HepG2 (cell line): ENCODE results near the gene ARFGAP3. TPM values are rescaled to one million over a fixed set of nuclear protein-coding genes. Genes with fewer than 3 reads are reported as not detected.

Source experiments
- ATAC-seq: fragments of 200-7000 bp; cut with Tn5 transposase; 3 replicates; pipeline ENCODE4 v1.9.1; 2020; ENCODE audit warnings: mild to moderate bottlenecking, moderate library complexity
- BruUV-seq: library from RNA; stranded (reverse); fragments of 400-500 nt; replicated peaks from 2 replicates; lab custom pipeline; 2021; lab: Mats Ljungman, UMichigan
- CTCF ChIA-PET: fragments of 300-600 bp; formaldehyde crosslinking; extraction: SDS; loops from one replicate; lab custom pipeline; 2021; ENCODE audit warnings: low total read pairs, inconsistent platforms, low intra/inter-chr PET ratio; lab: Yijun Ruan, JAX
- POLR2A ChIA-PET: fragments of 350-600 bp; sonication (Branson Sonifier 250); formaldehyde crosslinking; loops from one replicate; lab custom pipeline; 2020; ENCODE audit warnings: antibody characterized with exemption, inconsistent platforms; lab: Yijun Ruan, JAX
- DNase-seq: peaks from one replicate; pipeline ENCODE4 v3.0.0-alpha.2; 2015; ENCODE audit warnings: low spot score
- FAIRE-seq: peaks from 3 replicates; lab custom pipeline; 2011; peaks lifted over from hg19 to GRCh38; lab: Jason Lieb, UNC
- H2AFZ ChIP-seq: one replicate; pipeline ENCODE4 v1.6.1; 2011; ENCODE audit warnings: low read length, inconsistent platforms
- H3K27ac ChIP-seq: fragments of 300-600 bp; 3 replicates; pipeline ENCODE4 v1.8.0; 2011; ENCODE audit warnings: mixed run types, mild to moderate bottlenecking, mixed read lengths, low read length, inconsistent platforms; ENCODE audit not compliant: insufficient read depth; ENCODE audit errors: extremely low read length
- H3K27me3 ChIP-seq, 2 experiments: fragments of 200-600 bp in 1 of 2; 2 replicates in 1 of 2; 3 replicates in 1 of 2; pipeline versions ENCODE4 v1.6.0 to v1.8.0; 2011; ENCODE audit warnings: low read length in 2 of 2, mild to moderate bottlenecking in 2 of 2, moderate library complexity in 2 of 2, inconsistent platforms in 1 of 2; ENCODE audit not compliant: insufficient read depth in 2 of 2, control insufficient read depth in 1 of 2
- H3K36me3 ChIP-seq, 2 experiments: fragments of 200-600 bp in 1 of 2; replicated peaks in 1 of 2; 2 replicates in 1 of 2; 3 replicates in 1 of 2; pipeline versions ENCODE4 v1.5.1 to v1.8.0; 2011; ENCODE audit warnings: low read length in 2 of 2, inconsistent platforms in 1 of 2; ENCODE audit not compliant: insufficient read depth in 2 of 2, control insufficient read depth in 1 of 2
- H3K4me1 ChIP-seq: 2 replicates; pipeline ENCODE4 v1.5.1; 2012; ENCODE audit warnings: low read length, inconsistent platforms; ENCODE audit not compliant: insufficient read depth
- H3K4me2 ChIP-seq: 2 replicates; pipeline ENCODE4 v1.6.0; 2011; ENCODE audit warnings: low read depth, low read length, inconsistent platforms
- H3K4me3 ChIP-seq, 3 experiments: fragments of 200-600 bp in 1 of 3; sonication (generic), shearing (Covaris generic) in 1 of 3; replicated peaks in 1 of 3; 2 replicates each; pipeline ENCODE4 v1.5.1; 2011 to 2016; ENCODE audit warnings: low read length in 3 of 3, inconsistent platforms in 2 of 3, low read depth in 2 of 3, mild to moderate bottlenecking in 2 of 3, control low read depth in 1 of 3, mixed read lengths in 1 of 3; ENCODE audit not compliant: insufficient read depth in 1 of 3
- H3K79me2 ChIP-seq: one replicate; pipeline ENCODE4 v1.6.1; 2011; ENCODE audit warnings: low read length, inconsistent platforms; ENCODE audit not compliant: insufficient read depth
- H3K9ac ChIP-seq: 2 replicates; pipeline ENCODE4 v1.6.0; 2011; ENCODE audit warnings: mild to moderate bottlenecking, low read depth, low read length, inconsistent platforms; ENCODE audit not compliant: insufficient read depth
- H3K9me3 ChIP-seq: 2 replicates; pipeline ENCODE4 v1.5.1; 2012; ENCODE audit warnings: mild to moderate bottlenecking, low read length
- H4K20me1 ChIP-seq: 2 replicates; pipeline ENCODE4 v1.6.0; 2011; ENCODE audit warnings: inconsistent platforms, mild to moderate bottlenecking, low read length, moderate library complexity; ENCODE audit not compliant: insufficient read depth
- CAMTA2 ChIP-seq: sonication (generic); formaldehyde crosslinking; IDR thresholded peaks from 2 replicates; pipeline ENCODE4 v1.4.0; 2020; ENCODE audit warnings: mild to moderate bottlenecking, missing genetic modification reagents, borderline replicate concordance
- HMGA1 ChIP-seq: sonication (generic); formaldehyde crosslinking; conservative IDR thresholded peaks from 2 replicates; pipeline ENCODE4 v1.4.0; 2020; ENCODE audit warnings: missing genetic modification reagents
- HNRNPH1 ChIP-seq: fragments of 200-400 bp; formaldehyde crosslinking; optimal IDR thresholded peaks from 2 replicates; pipeline ENCODE3; 2017; ENCODE audit warnings: mild to moderate bottlenecking, low read depth, low read length
- KDM1A ChIP-seq: IDR thresholded peaks from 2 replicates; pipeline ENCODE4 v1.6.1; 2016; ENCODE audit warnings: missing compliant biosample characterization
- MED1 ChIP-seq: sonication (generic); formaldehyde crosslinking; IDR thresholded peaks from 2 replicates; pipeline ENCODE4 v1.4.0; 2020; ENCODE audit warnings: missing genetic modification reagents
- RBM22 ChIP-seq: fragments of 200-400 bp; formaldehyde crosslinking; optimal IDR thresholded peaks from 2 replicates; pipeline ENCODE3; 2017; ENCODE audit warnings: mild to moderate bottlenecking, low read length, moderate library complexity
- RFX3 ChIP-seq: IDR thresholded peaks from 2 replicates; pipeline ENCODE4 v1.6.1; 2016; ENCODE audit warnings: missing biosample characterization, missing genetic modification reagents
- SMAD1 ChIP-seq: sonication (generic); formaldehyde crosslinking; IDR thresholded peaks from 2 replicates; pipeline ENCODE4 v1.4.0; 2020; ENCODE audit warnings: missing genetic modification reagents, low read depth, mild to moderate bottlenecking, borderline replicate concordance
- TBP ChIP-seq: sonication (generic); formaldehyde crosslinking; IDR thresholded peaks from 2 replicates; pipeline ENCODE4 v1.5.0; 2020; ENCODE audit warnings: missing genetic modification reagents
- ZNF558 ChIP-seq: sonication (generic); formaldehyde crosslinking; IDR thresholded peaks from 2 replicates; pipeline ENCODE4 v1.9.0; 2022; ENCODE audit warnings: mild to moderate bottlenecking, missing genetic modification reagents, borderline replicate concordance
- ZNF709 ChIP-seq: sonication (generic); formaldehyde crosslinking; IDR thresholded peaks from 2 replicates; pipeline ENCODE4 v1.5.0; 2020; ENCODE audit warnings: mild to moderate bottlenecking, missing genetic modification reagents
- ZNF773 ChIP-seq: sonication (generic); formaldehyde crosslinking; IDR thresholded peaks from 2 replicates; pipeline ENCODE4 v1.4.0; 2020; ENCODE audit warnings: missing genetic modification reagents, borderline replicate concordance
- WGBS: methylation state at CpG from one replicate; pipeline ENCODE4 v1.1.6; 2017; ENCODE audit warnings: low lambda C conversion rate; 5-methylcytosine and 5-hydroxymethylcytosine counted together
- in situ Hi-C: cut with HindIII; loops from 2 replicates; pipeline ENCODE4 v1.10.0; 2017; ENCODE audit warnings: low pct_unique_long_range_greater_than_20kb; ENCODE audit not compliant: extremely low pct_ligation_motif_present
- intact Hi-C: fragments of 100-400 bp; cut with micrococcal nuclease; formaldehyde crosslinking; loops from one replicate; pipeline ENCODE4 v1.10.0; 2022; ENCODE audit not compliant: unreplicated experiment
- polyA plus RNA-seq, 8 experiments: library from polyadenylated mRNA; depleted of rRNA in 3 of 8; stranded (reverse) in 7 of 8; unstranded in 1 of 8; fragments of >200 nt; fragmentation: Illumina TruSeq in 4 of 8; extraction: Trizol in 4 of 8; gene quantifications; 2 replicates each; pipeline versions ENCODE4 v1.2.1 to v1.2.3, GENCODE V29; 2011 to 2016; ENCODE audit warnings: low read depth in 4 of 8, missing spikeins in 1 of 8, mixed read lengths in 1 of 8; ENCODE audit not compliant: insufficient read depth in 1 of 8
- total RNA-seq, 5 experiments: library from RNA; depleted of rRNA; stranded (reverse); fragments of >200 nt; fragmentation: Illumina TruSeq; extraction: Trizol; gene quantifications; 2 replicates each; pipeline ENCODE4 v1.2.3, GENCODE V29; 2016; ENCODE audit warnings: low read depth in 1 of 5
- TF ChIP-seq, protein P1 (sequence below): sonication (generic); formaldehyde crosslinking; IDR thresholded peaks from 2 replicates; pipeline ENCODE4 v1.5.0; 2020; ENCODE audit warnings: missing genetic modification reagents
- TF ChIP-seq, protein P2 (sequence below): sonication (generic); formaldehyde crosslinking; IDR thresholded peaks from 2 replicates; pipeline ENCODE4 v1.4.0; 2020; ENCODE audit warnings: missing genetic modification reagents

The ARFGAP3 gene
- total and polyA plus RNA-seq, 2 of the 13 experiments (the other 11 are each of a cell fraction or from before 2014, with no cell fraction given) = 41.7 to 61.6 TPM

- CTCF ChIA-PET = no interaction called here
- no TSS peak for BruUV-seq
These were observed 90.2 kb downstream of the ARFGAP3 start for GRCh38 chr22:42766860-42767259.

More at GRCh38 chr22:42766860-42767259, 90.2 kb downstream of the ARFGAP3 start:
- intact Hi-C loops (no loop called here), in situ Hi-C loops (no loop called here)
- no peaks in the 10 kb centered on the region for H3K9me3 ChIP-seq
- POLR2A ChIA-PET = no interaction called here
- H3K79me2 ChIP-seq = no peaks in the 10 kb centered on the region
- no peak overlapping the region for H3K9ac ChIP-seq
- H3K4me3 ChIP-seq = no peak overlapping the region
- DNase-seq (no peak), ATAC-seq (no peak), FAIRE-seq (no peak)
- H4K20me1 ChIP-seq = no peaks in the 10 kb centered on the region
- peaks cover 64% of the 10 kb centered on the region for H3K4me1 ChIP-seq
- H3K27ac ChIP-seq = no peak overlapping the region
- H3K4me2 ChIP-seq = no peak overlapping the region
- peaks cover 2 to 16% of the 10 kb centered on the region in 2 experiments; a peak in 3 of 5 replicates for H3K27me3 ChIP-seq
- WGBS = 76% methylated on average over 8 of the region's 8 CpGs
- no peaks in the 10 kb centered on the region for H3K36me3 ChIP-seq
- no peak overlapping the region for H2AFZ ChIP-seq
- no peak for TF ChIP-seq RFX3 (CRISPR knock-in tag)
- TF ChIP-seq, protein P1, sequence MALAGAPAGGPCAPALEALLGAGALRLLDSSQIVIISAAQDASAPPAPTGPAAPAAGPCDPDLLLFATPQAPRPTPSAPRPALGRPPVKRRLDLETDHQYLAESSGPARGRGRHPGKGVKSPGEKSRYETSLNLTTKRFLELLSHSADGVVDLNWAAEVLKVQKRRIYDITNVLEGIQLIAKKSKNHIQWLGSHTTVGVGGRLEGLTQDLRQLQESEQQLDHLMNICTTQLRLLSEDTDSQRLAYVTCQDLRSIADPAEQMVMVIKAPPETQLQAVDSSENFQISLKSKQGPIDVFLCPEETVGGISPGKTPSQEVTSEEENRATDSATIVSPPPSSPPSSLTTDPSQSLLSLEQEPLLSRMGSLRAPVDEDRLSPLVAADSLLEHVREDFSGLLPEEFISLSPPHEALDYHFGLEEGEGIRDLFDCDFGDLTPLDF (CRISPR knock-in tag) = no peak
- no peak for TF ChIP-seq ZNF709 (CRISPR knock-in tag)
- no peak for TF ChIP-seq ZNF773 (CRISPR knock-in tag)
- no peak for TF ChIP-seq ZNF558 (CRISPR knock-in tag)
- no peak for TF ChIP-seq HNRNPH1
- TF ChIP-seq KDM1A (CRISPR knock-in tag) = no peak
- no peak for TF ChIP-seq SMAD1 (CRISPR knock-in tag)
- TF ChIP-seq RBM22 = no peak
- no peak for TF ChIP-seq HMGA1 (CRISPR knock-in tag)
- no peak for TF ChIP-seq MED1
- no peak for TF ChIP-seq TBP
- TF ChIP-seq CAMTA2 (CRISPR knock-in tag) = no peak
- TF ChIP-seq, protein P2, sequence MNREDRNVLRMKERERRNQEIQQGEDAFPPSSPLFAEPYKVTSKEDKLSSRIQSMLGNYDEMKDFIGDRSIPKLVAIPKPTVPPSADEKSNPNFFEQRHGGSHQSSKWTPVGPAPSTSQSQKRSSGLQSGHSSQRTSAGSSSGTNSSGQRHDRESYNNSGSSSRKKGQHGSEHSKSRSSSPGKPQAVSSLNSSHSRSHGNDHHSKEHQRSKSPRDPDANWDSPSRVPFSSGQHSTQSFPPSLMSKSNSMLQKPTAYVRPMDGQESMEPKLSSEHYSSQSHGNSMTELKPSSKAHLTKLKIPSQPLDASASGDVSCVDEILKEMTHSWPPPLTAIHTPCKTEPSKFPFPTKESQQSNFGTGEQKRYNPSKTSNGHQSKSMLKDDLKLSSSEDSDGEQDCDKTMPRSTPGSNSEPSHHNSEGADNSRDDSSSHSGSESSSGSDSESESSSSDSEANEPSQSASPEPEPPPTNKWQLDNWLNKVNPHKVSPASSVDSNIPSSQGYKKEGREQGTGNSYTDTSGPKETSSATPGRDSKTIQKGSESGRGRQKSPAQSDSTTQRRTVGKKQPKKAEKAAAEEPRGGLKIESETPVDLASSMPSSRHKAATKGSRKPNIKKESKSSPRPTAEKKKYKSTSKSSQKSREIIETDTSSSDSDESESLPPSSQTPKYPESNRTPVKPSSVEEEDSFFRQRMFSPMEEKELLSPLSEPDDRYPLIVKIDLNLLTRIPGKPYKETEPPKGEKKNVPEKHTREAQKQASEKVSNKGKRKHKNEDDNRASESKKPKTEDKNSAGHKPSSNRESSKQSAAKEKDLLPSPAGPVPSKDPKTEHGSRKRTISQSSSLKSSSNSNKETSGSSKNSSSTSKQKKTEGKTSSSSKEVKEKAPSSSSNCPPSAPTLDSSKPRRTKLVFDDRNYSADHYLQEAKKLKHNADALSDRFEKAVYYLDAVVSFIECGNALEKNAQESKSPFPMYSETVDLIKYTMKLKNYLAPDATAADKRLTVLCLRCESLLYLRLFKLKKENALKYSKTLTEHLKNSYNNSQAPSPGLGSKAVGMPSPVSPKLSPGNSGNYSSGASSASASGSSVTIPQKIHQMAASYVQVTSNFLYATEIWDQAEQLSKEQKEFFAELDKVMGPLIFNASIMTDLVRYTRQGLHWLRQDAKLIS (CRISPR knock-in tag) = no peak
- TF ChIP-seq, all 625 proteins: peak for 0
